ENCODE results near the gene PPP1R10. TPM values are rescaled to one million over a fixed set of nuclear protein-coding genes. Genes with fewer than 3 reads are reported as not detected.

PPP1R10 gene
- total RNA-seq, 1 experiment from 2014 or later, result 123 TPM

DNA sequence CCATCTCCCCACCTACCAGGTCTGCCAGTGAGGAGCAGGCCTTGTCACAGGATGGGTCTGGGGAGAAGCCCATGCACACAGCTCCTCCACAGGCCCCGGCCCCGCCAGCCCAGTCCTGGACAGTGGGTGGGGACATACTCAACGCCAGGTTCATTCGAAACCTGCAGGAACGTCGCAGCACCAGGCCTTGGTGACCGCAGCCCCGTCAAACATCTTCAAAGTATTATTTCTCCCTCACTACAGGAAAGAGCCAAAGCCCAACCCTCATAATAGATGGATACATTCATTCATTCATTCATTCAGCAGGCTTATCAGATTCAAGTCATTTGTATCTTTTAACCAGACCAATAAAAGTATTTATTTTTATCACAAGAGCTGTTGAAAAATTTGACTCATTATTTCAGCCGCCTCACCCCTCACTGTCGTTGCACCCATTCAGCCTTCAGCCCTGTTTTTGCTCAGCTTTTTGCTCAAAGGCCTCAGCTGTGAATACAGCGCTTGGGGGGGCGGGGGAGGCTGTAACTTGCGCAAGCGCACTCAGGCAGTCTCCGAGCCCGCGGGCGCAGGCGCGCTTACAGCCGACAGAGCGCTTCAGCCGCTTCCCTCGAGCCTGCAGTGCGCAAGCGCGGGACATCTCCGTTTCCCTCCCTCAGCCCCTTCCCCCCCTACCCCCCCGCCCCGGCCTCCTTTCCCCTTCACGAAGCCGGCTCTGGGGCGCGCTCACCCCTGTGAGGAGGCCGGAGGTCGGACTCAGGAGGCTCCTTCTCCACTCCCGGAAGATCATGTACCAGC is 29.6 kb upstream of the PPP1R10 start, which contains the start of gene C6orf136:
TSS of gene C6orf136 (plus strand) at position 684 of the 792 bp plus-strand sequence. CDS start at position 783, 99 bp downstream.
- Histone ChIP-seq H3K4me2 (ENCODE audit: insufficient read depth, insufficient read length, low read length) (peak within 1 kb of the TSS; percentile 76), H3K56ac (ENCODE audit: insufficient read length, low read depth, low read length) (no peak within 1 kb of the TSS), H3K9me3 (ENCODE audit: control insufficient read depth, low read depth, low read length) (no peaks in the 10 kb centered on the region), H3K27ac (ENCODE audit: insufficient read length, low read depth, low read length) (no peak within 1 kb of the TSS), H2BK20ac (ENCODE audit: low read depth, low read length, poor library complexity, severe bottlenecking) (no peak within 1 kb of the TSS), H2BK5ac (ENCODE audit: insufficient read length, low read length) (peak within 1 kb of the TSS; percentile 61), H3K18ac (ENCODE audit: insufficient read length, low read depth, low read length) (peak within 1 kb of the TSS; percentile 85), H3K4me1 (ENCODE audit: insufficient read depth, low read length) (no peaks in the 10 kb centered on the region), H3K9ac (ENCODE audit: extremely low read depth, insufficient read length, low read length) (peak within 1 kb of the TSS; percentile 70), H3K4ac (ENCODE audit: low read depth, low read length) (no peak within 1 kb of the TSS), H4K5ac (ENCODE audit: insufficient read length, low read depth, low read length) (no peak within 1 kb of the TSS), H3K23ac (ENCODE audit: insufficient read length, low read depth, low read length) (no peak within 1 kb of the TSS), H2BK120ac (ENCODE audit: low read depth, low read length, poor library complexity, severe bottlenecking) (no peak within 1 kb of the TSS), H4K20me1 (ENCODE audit: control insufficient read depth, insufficient read depth, insufficient read length) (no peaks in the 10 kb centered on the region), H3K79me1 (ENCODE audit: insufficient read depth, low read depth, low read length, poor library complexity, severe bottlenecking) (peaks cover 2% of the 10 kb centered on the region), H3K27me3 (ENCODE audit: insufficient read depth, low read length) (no peaks in the 10 kb centered on the region), H2BK15ac (ENCODE audit: low read depth, low read length) (no peak within 1 kb of the TSS), H2AK5ac (ENCODE audit: insufficient read length, low read length) (no peak within 1 kb of the TSS), H3K79me2 (ENCODE audit: insufficient read depth, low read length) (no peaks in the 10 kb centered on the region), H3K14ac (ENCODE audit: insufficient read depth, low read length) (peak within 1 kb of the TSS; percentile 83), H3K23me2 (ENCODE audit: insufficient read length, low read depth, low read length, poor library complexity, severe bottlenecking) (peaks cover 8% of the 10 kb centered on the region), H2BK12ac (ENCODE audit: insufficient read length, low read depth, low read length) (no peak within 1 kb of the TSS), H4K91ac (ENCODE audit: insufficient read length, low read depth, low read length) (no peak within 1 kb of the TSS), H3T11ph (ENCODE audit: low read length) (no peak within 1 kb of the TSS), H4K8ac (replicated peaks; ENCODE audit: insufficient read length, low read depth, low read length) (no peak within 1 kb of the TSS), H2AFZ (ENCODE audit: low read length) (no peak within 1 kb of the TSS)
- peak within 1 kb of the TSS; percentile 19 to 90 (median 82); a peak in 6 of 7 replicates for H3K27ac Mint-ChIP-seq
- no peaks in the 10 kb centered on the region for H3K27me3 Mint-ChIP-seq (ENCODE audit: low read depth)
- peak; percentile 94 for DNase-seq
- H3K4me1 Mint-ChIP-seq, result peaks cover 14 to 17% of the 10 kb centered on the region in 2 experiments
- peak within 1 kb of the TSS; percentile 85 to 94 for H3K4me3 Mint-ChIP-seq
- TF ChIP-seq, protein P1, sequence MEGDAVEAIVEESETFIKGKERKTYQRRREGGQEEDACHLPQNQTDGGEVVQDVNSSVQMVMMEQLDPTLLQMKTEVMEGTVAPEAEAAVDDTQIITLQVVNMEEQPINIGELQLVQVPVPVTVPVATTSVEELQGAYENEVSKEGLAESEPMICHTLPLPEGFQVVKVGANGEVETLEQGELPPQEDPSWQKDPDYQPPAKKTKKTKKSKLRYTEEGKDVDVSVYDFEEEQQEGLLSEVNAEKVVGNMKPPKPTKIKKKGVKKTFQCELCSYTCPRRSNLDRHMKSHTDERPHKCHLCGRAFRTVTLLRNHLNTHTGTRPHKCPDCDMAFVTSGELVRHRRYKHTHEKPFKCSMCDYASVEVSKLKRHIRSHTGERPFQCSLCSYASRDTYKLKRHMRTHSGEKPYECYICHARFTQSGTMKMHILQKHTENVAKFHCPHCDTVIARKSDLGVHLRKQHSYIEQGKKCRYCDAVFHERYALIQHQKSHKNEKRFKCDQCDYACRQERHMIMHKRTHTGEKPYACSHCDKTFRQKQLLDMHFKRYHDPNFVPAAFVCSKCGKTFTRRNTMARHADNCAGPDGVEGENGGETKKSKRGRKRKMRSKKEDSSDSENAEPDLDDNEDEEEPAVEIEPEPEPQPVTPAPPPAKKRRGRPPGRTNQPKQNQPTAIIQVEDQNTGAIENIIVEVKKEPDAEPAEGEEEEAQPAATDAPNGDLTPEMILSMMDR (conservative IDR thresholded peaks at IDR 0.05), result no peak
- no CpG with 5 or more reads among the region's 37 CpGs for WGBS (ENCODE audit: extremely low coverage, insufficient read length, low lambda C conversion rate)
- peaks cover 11 to 62% (median 53%) of the 10 kb centered on the region in 3 experiments for H3K36me3 Mint-ChIP-seq (ENCODE audit: insufficient read depth in 1 of 3, low read depth in 3 of 3)
- H3K9me3 Mint-ChIP-seq, result no peaks in the 10 kb centered on the region

All from H9 (cell line).